ENCODE results near the gene MRPL17. TPM values are rescaled to one million over a fixed set of nuclear protein-coding genes. Genes with fewer than 3 reads are reported as not detected.
"Not testable (repeated sequence)": the region's sequence is repeated elsewhere in the genome, so short reads cannot be mapped to it uniquely, and the experiment has no call there.

Gene MRPL17
- 10 to 100 TPM; 23.4 to 34.1 (median 34.0) TPM for polyA plus RNA-seq

DNA sequence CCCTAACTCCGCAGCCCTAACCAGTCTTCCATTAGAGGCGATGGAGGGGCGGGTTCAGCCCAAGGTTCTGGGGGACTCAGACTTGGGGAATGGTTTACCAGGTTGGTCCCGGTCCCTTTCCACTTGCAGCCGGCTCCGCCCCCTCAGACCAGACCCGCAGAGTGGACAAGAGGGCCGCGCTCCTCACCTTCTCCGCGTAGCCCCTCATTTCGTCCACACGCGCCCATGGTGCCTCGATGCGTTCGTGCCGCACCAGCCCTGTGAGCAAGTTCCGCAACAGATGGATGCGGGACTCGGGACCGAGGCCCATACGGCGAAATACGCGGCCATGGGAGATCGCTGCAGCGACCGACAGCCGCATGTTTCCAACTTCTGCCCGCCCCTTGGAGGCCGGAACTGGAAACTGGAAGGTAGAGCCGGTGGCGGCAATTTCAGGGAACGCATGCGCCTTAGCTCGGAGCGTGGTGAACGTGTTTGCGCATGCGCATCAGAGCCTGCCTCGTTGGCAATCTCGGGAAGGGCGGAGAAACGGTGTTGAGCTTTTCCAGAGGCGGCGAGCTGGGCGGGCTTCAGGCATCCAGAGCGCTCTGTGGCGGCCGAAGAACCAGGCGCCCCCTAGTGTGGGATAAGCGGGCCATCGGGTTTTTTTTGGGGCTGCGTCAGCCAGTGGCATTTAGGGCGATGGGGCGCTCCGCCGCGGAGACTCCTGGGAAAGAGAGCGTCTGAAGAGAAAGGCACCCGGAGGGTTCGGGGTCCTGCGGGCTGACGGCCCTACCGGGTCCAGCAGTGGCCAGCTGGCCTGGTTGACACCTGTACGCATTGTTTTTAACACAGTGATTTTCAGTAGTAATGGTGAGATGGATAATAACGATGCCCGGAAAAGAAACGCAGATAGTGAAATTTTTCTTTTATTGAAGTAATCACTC, at the start of gene MRPL17:
Gene MRPL17 (minus strand): TSS at position 405 of the 926 bp plus-strand sequence. CDS start 44 bp downstream, at position 361.
- H3K27ac ChIP-seq (ENCODE audit: low read depth, low read length) = peak within 1 kb of the TSS; percentile 44
- 0 to 1% (median 0%) methylated on average over 70 of the region's 70 CpGs for WGBS, 3 donors

DNA sequence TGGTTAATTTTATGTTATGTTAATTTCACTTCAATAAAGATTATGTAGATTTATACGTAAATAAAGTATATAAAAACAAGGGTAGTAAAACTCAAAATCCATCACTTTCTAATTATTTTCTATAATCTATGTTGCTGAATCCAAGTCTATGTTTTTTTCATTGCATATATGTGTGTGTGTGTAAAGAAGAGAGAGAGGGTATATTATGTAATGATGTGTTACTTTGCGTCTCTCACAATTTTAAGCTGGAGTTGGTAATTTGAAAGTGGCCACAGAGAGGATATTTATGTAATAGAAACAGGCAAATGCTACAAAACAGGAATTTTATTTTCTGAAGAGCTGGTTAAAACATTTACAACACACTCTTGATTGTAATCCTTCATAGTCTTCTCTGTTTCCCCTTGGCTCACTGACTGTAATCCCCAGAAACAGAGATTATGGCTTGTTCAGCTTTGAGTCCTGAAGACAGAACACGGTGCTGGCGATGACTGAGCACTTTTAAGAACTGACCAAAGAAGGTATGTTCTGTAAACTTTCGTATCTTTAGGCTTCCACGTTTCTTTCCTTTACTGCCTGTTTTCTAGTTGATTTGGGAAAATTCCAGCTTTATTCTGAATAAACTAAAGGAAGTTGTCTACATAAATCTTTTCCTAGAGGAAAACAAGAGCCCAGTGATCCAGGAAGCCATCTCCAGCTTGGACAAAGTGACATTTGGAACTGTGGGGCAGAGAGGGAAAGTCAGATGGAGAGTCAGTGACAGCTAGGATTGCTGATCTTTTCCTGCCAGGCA, 45.0 kb upstream of the MRPL17 start:
- 37 to 72% (median 50%) methylated on average over 6 of the region's 6 CpGs for WGBS, 3 donors
- H3K27ac ChIP-seq (ENCODE audit: low read depth, low read length) = no peak overlapping the region

DNA sequence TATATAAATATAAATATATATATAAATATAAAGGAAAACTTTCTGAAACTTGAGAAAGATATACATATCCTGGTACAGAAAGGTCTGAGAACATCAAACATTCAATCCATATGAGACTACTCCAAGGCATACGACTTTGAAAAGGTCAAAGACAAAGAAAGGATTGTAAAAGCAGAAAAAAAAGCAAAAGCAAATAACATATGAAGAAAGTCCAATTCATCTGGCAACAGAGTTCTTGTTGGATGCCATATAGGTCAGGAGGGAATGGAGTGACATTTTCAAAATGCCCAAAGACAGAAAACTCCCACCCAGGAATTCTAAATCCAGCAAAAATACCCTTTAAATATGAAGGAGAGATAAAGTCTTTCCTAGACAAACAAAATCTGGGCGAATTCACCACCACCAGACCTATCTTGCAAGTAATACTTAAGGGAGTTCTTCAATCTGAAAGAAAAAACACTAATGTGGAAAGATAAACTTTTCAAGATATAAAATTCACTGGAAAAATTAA, 42.3 kb upstream of the MRPL17 start:
- 36 to 77% (median 76%) methylated on average over 2 of the region's 2 CpGs for WGBS, 3 donors
- no peak overlapping the region for H3K27ac ChIP-seq (ENCODE audit: low read depth, low read length)

- WGBS, 3 donors = 68 to 88% (median 71%) methylated on average over 1 of the region's 1 CpG
Measured at GRCh38 chr11:6724013-6724412, 40.9 kb upstream of the MRPL17 start.

GRCh38 chr11:6721343-6721742, 38.2 kb upstream of the MRPL17 start:
- WGBS, 3 donors = 85 to 95% (median 89%) methylated on average over 1 of the region's 1 CpG
- H3K27ac ChIP-seq (ENCODE audit: low read depth, low read length) = no peak overlapping the region

More at GRCh38 chr11:6724013-6724412, 40.9 kb upstream of the MRPL17 start:
- H3K27ac ChIP-seq (ENCODE audit: low read depth, low read length) = no peak overlapping the region

GRCh38 chr11:6719576-6719975, 36.4 kb upstream of the MRPL17 start:
- 49 to 58% (median 55%) methylated on average over 1 of the region's 1 CpG for WGBS, 3 donors
- H3K27ac ChIP-seq (ENCODE audit: low read depth, low read length) = no peak overlapping the region

- WGBS, 3 donors = 80 to 90% (median 82%) methylated on average over 3 of the region's 3 CpGs
- H3K27ac ChIP-seq (ENCODE audit: low read depth, low read length) = no peak overlapping the region
Measured at GRCh38 chr11:6717426-6717825, 34.3 kb upstream of the MRPL17 start.

DNA sequence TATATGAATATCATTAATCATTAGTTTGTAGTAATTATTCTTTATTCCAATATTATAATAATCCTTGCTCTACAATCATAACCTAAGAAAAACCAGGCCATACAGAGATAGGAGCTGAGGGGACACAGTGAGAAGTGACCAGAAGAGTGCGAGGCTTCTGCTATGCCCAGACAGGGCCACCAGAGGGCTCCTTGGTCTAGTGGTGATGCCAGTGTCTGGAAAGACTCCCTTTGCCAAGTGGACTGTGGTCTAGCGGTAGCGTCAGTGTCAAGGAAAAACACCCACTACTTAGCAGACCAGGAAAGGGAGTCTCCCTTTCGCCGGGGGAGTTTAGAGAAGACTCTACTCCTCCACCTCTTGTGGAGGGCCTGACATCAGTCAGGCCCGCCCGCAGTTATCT, 28.4 kb upstream of the MRPL17 start:
- WGBS, 3 donors = 96 to 98% (median 97%) methylated on average over 7 of the region's 7 CpGs
- H3K27ac ChIP-seq (ENCODE audit: low read depth, low read length) = not testable (repeated sequence)

DNA sequence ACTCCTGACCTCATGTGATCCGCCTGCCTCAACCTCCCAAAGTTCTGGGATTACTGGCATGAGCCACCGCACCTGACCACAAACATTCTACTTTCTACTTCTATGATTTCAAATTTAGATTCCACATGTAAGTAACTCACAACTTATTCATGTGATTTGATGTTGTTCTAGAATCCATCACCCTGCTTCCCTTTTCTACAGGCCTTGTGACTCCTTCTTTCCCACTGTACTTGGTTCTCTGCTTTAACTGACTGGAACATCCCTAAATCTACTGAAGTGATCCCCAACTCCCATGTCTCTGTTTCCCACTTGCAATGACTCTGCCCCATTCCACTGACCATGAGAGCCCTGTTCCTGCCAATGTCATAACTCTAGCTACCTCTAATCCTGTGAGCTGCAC, 25.7 kb upstream of the MRPL17 start:
- H3K27ac ChIP-seq (ENCODE audit: low read depth, low read length) = no peak overlapping the region
- WGBS, 3 donors = 87 to 94% (median 90%) methylated on average over 2 of the region's 2 CpGs

- no peak overlapping the region for H3K27ac ChIP-seq (ENCODE audit: low read depth, low read length)
- 35 to 46% (median 41%) methylated on average over 7 of the region's 7 CpGs for WGBS, 3 donors
Measured at GRCh38 chr11:6705905-6706535, 22.9 kb upstream of the MRPL17 start.

DNA sequence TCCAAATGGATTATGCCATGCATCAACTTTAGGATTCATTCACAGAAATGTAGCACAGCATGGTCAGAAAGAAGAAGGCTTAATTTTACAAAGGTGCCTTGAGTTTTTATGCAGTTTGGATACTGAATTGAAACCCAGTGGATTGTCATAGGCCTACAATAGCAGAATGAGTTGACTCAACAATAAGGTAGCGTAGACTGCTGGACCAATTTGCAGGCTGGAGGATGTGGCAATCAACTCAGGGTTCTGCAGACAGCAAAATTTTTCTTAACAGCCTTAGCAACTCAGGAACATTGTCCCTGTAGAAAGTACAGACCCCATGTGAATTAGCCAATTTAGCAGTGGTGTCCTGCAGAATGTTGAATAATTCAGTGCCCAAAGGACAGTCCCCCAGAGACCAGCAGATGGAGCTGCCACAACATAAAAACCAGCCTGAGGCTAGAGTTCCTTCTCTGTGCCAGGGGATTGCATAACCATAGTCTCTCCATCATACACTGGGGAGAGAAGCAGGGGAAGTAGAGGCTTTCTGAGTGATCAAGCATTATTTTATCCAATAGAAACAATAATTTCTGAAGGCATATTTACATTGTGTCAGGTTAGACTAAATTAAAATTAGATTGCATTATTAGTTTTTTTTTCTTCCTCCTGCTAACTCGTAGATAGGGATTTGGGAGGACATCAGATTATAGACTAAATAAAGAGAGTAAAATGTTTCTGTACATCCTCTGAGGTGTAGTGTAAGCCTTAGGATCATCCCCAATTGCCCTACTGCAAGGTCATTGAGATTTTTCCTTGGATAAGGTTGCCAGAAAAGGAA, 20.3 kb upstream of the MRPL17 start:
- H3K27ac ChIP-seq (ENCODE audit: low read depth, low read length) = no peak overlapping the region
- WGBS, 3 donors = 52 to 86% (median 55%) methylated on average over 2 of the region's 2 CpGs

GRCh38 chr11:6701955-6702354, 18.8 kb upstream of the MRPL17 start:
- not testable (repeated sequence) for H3K27ac ChIP-seq (ENCODE audit: low read depth, low read length)
- 46 to 90% (median 54%) methylated on average over 3 of the region's 3 CpGs for WGBS, 3 donors

- H3K27ac ChIP-seq (ENCODE audit: low read depth, low read length) = no peak overlapping the region
- WGBS, 3 donors = 30 to 62% (median 39%) methylated on average over 1 of the region's 1 CpG
Measured at GRCh38 chr11:6695377-6695776, 12.2 kb upstream of the MRPL17 start.

GRCh38 chr11:6694229-6694535, 11.0 kb upstream of the MRPL17 start:
- 8 to 16% (median 16%) methylated on average over 1 of the region's 1 CpG for WGBS, 3 donors
- no peak overlapping the region for H3K27ac ChIP-seq (ENCODE audit: low read depth, low read length)

GRCh38 chr11:6693342-6694228, 10.4 kb upstream of the MRPL17 start:
- 85 to 100% (median 98%) methylated on average over 1 of the region's 1 CpG for WGBS, 3 donors
- no peak overlapping the region for H3K27ac ChIP-seq (ENCODE audit: low read depth, low read length)

DNA sequence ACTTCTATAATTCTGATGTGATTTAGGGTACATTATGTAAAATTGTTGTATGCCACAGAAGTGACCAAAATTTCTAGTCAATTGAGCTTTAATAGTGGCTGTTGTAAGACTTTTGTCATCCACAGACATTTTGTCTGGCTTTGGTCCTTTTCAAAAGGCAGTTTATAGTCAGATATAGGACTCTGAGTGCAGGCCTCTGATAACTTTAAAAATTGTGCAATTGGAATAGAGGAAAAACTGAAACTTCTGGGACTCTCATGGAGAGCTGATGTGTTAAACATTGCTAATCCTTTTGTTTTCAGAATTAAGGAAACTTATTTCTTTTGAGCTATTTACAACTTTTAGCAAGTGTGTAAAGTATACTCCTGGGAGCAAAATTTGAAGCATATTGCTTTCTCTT, 9.0 kb upstream of the MRPL17 start:
- no peak overlapping the region for H3K27ac ChIP-seq (ENCODE audit: low read depth, low read length)

- WGBS, 3 donors = 65 to 83% (median 75%) methylated on average over 8 to 9 of the region's 11 CpGs
- H3K27ac ChIP-seq (ENCODE audit: low read depth, low read length) = not testable (repeated sequence)
Measured at GRCh38 chr11:6690431-6691132, 7.4 kb upstream of the MRPL17 start.

Measured in adipose tissue (tissue), 3 donors.